Measurements from ENCODE around the gene FBXO10.
"Not testable (repeated sequence)": the region's sequence is repeated elsewhere in the genome, so short reads cannot be mapped to it uniquely, and the experiment has no call there.

Gene FBXO10

DNA sequence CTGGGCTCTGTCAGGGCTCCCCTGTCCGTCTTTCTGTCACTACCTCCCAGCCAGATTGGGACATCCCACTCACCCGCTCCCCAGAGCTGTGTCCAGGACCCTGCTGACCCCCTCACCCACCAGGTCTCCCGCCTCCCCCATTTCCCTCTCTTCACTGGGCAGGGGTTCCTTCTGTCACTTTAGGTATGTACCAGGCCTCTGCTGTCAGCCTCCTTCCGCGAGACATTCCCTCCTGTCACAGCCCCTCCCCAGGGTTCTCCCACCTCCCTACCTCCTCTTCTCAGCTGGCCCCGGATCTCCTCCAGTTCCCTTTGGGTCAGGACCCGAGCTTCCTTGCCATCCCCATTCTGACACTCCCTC lies 89.9 kb downstream of the FBXO10 start:
- DNase-seq (ENCODE audit: low read depth): no peak
- in situ Hi-C loops (cut with HindIII; ENCODE audit: low sequenced_read_pairs): loop anchor here (5.0 kb wide), 1 partner anchor 91 kb away; the partner anchor contains the start of gene FBXO10
- TF ChIP-seq, protein P1, sequence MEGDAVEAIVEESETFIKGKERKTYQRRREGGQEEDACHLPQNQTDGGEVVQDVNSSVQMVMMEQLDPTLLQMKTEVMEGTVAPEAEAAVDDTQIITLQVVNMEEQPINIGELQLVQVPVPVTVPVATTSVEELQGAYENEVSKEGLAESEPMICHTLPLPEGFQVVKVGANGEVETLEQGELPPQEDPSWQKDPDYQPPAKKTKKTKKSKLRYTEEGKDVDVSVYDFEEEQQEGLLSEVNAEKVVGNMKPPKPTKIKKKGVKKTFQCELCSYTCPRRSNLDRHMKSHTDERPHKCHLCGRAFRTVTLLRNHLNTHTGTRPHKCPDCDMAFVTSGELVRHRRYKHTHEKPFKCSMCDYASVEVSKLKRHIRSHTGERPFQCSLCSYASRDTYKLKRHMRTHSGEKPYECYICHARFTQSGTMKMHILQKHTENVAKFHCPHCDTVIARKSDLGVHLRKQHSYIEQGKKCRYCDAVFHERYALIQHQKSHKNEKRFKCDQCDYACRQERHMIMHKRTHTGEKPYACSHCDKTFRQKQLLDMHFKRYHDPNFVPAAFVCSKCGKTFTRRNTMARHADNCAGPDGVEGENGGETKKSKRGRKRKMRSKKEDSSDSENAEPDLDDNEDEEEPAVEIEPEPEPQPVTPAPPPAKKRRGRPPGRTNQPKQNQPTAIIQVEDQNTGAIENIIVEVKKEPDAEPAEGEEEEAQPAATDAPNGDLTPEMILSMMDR (IDR thresholded peaks at IDR 0.05; ENCODE audit: low read depth, low read length, missing control alignments): no peak
- peak overlapping the region; percentile 89 for H3K4me3 ChIP-seq (ENCODE audit: low read depth, low read length)

DNA sequence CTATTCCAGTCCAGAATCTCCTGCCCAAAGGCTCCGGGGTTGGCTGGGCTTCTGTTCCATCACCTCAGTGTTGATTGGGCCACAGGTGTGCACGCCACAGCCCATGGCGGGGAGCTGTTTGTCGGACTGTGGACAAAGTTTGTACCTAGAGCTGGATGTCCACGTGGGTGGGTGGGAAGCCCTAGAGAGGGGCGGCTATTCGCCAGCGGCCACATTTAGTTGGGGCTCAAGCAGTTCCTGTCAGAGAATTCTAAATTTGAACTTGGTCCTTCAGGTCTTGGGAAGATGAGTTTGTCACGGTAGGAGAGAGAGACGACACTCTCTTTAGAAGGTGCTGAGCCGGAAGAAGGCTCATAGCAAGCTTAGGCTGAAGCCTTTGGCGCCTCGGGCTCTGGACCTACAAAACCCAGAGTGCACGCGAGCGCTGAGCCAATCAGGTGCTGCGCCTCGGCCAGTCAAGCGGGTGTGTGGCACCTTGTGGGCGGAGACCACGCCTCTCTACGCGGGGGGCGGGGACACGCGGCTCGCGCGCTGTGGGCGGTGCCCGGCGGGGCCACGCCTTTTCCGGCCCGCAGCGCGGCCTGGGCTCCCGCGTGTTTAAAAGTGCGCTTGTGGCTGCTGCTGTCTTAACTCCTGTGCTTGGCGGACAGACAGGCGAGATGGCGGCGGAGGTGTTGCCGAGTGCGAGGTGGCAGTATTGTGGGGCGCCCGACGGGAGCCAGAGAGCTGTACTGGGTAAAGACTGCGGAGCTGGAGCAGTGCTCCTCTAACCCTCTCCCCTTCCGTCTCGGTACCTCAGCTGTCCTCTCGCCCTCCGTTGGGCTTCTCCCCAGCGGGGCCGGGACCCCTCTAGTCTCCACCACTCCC lies 90.6 kb downstream of the FBXO10 start, which contains the start of gene POLR1E:
Gene POLR1E (plus strand): TSS at position 560 of the 867 bp plus-strand sequence. CDS start 100 bp downstream, at position 660.
- in situ Hi-C loops (cut with HindIII; ENCODE audit: low sequenced_read_pairs): loop anchor here (5.0 kb wide), 1 partner anchor 92 kb away; the partner anchor contains the start of gene FBXO10
- TF ChIP-seq, protein P1 (IDR thresholded peaks at IDR 0.05; ENCODE audit: low read depth, low read length, missing control alignments): no peak
- peak; percentile 73 for DNase-seq (ENCODE audit: low read depth)
- peak within 1 kb of the TSS; percentile 89 for H3K4me3 ChIP-seq (ENCODE audit: low read depth, low read length)

- H3K4me3 ChIP-seq (ENCODE audit: low read depth, low read length): no peak overlapping the region
- DNase-seq (ENCODE audit: low read depth): no peak
- TF ChIP-seq, protein P1 (IDR thresholded peaks at IDR 0.05; ENCODE audit: low read depth, low read length, missing control alignments): no peak
- in situ Hi-C loops (cut with HindIII; ENCODE audit: low sequenced_read_pairs): no loop called here
Observed at GRCh38 chr9:37480759-37481158, 95.4 kb downstream of the FBXO10 start.

- DNase-seq (ENCODE audit: low read depth); H3K4me3 ChIP-seq (ENCODE audit: low read depth, low read length); in situ Hi-C loops (cut with HindIII; ENCODE audit: low sequenced_read_pairs): not testable (repeated sequence)
Observed at GRCh38 chr9:37477987-37478619, 98.1 kb downstream of the FBXO10 start.

GRCh38 chr9:37477443-37477842 lies 98.7 kb downstream of the FBXO10 start:
- DNase-seq (ENCODE audit: low read depth); in situ Hi-C loops (cut with HindIII; ENCODE audit: low sequenced_read_pairs); H3K4me3 ChIP-seq (ENCODE audit: low read depth, low read length): not testable (repeated sequence)

- no peak overlapping the region for H3K4me3 ChIP-seq (ENCODE audit: low read depth, low read length)
- no peak for DNase-seq (ENCODE audit: low read depth)
- TF ChIP-seq, protein P1 (IDR thresholded peaks at IDR 0.05; ENCODE audit: low read depth, low read length, missing control alignments): no peak
- in situ Hi-C loops (cut with HindIII; ENCODE audit: low sequenced_read_pairs): no loop called here
Observed at GRCh38 chr9:37476930-37477329, 99.2 kb downstream of the FBXO10 start.

DNA sequence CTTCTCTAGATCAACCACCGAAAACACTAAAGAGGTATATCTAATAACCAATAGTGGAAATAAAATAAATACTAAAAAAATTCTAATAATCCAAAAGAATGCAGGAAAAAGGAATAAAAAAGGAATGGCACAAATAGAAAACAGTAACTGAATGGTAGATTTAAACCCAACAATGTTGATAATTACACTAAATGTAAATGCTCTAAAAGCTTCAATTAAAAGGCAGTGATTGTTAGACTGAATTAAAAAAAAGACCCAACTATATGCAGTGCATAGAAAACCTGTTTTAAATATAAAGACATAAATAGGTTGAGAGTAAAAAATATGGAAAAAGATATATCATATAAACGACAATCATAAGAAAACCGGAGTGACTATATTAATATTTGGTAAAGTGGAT lies 101.7 kb downstream of the FBXO10 start:
- in situ Hi-C loops (cut with HindIII; ENCODE audit: low sequenced_read_pairs): no loop called here
- TF ChIP-seq, protein P1 (IDR thresholded peaks at IDR 0.05; ENCODE audit: low read depth, low read length, missing control alignments): no peak
- H3K4me3 ChIP-seq (ENCODE audit: low read depth, low read length): no peak overlapping the region
- DNase-seq (ENCODE audit: low read depth): no peak

GRCh38 chr9:37473982-37474381 lies 102.2 kb downstream of the FBXO10 start:
- DNase-seq (ENCODE audit: low read depth); in situ Hi-C loops (cut with HindIII; ENCODE audit: low sequenced_read_pairs); H3K4me3 ChIP-seq (ENCODE audit: low read depth, low read length): not testable (repeated sequence)

Measured in astrocyte of the cerebellum (primary cell).